ENCODE results near the gene LRRC38.

Gene LRRC38

DNA sequence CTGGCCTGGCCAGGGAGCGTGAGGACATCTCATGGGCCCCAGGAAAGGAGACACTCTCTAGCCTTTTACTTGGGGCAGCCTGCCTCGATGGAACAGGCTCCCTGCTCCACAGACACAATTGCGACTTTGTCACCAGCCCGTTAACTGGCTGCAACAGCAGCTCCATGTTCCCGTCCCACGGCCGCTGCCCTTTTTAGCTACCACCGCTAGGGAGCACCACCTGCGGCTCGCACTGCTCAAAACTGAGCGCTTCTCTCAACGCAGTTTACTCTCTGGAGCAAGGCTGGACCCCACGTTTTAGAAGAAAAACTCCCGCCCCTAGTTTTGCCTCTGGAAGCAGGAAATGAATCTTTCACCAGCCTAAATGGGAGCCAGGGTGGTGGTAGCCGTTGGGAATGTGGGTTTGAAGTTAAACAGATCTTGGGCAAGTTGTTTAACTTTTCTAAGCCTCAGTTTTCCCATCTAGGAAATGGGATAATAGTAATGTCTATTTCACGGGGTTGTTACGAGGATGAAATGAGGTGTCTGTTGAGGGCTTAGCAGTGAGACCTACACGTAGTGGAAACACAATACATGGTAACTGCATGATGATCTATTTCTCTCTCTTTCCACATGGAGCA is 3.5 kb upstream of the LRRC38 start:
- TF ChIP-seq CTCF (IDR thresholded peaks at IDR 0.05) = no peak
- no peaks in the 10 kb centered on the region for H3K36me3 ChIP-seq
- intact Hi-C loops (cut with DNase I; ENCODE audit: low total_unique reads) = no loop called here
- peaks cover 0 to 84% of the 10 kb centered on the region in 2 donors for H3K27me3 ChIP-seq
- H3K27ac ChIP-seq = no peak overlapping the region
- no peak overlapping the region for H3K4me3 ChIP-seq
- DNase-seq = no peak
- peaks cover 0 to 14% (median 0%) of the 10 kb centered on the region in 4 donors for H3K4me1 ChIP-seq
- no peaks in the 10 kb centered on the region for H3K9me3 ChIP-seq

- TF ChIP-seq CTCF (IDR thresholded peaks at IDR 0.05) = no peak
- Histone ChIP-seq H3K9me3 (no peaks in the 10 kb centered on the region), H3K4me3 (no peak overlapping the region), H3K27me3 (peaks cover 0 to 84% of the 10 kb centered on the region in 2 donors), H3K36me3 (no peaks in the 10 kb centered on the region), H3K4me1 (peaks cover 0 to 14% (median 0%) of the 10 kb centered on the region in 4 donors), H3K27ac (no peak overlapping the region)
- intact Hi-C loops (cut with DNase I; ENCODE audit: low total_unique reads) = no loop called here
- DNase-seq = no peak
Measured at GRCh38 chr1:13516606-13517005, 2.8 kb upstream of the LRRC38 start.

DNA sequence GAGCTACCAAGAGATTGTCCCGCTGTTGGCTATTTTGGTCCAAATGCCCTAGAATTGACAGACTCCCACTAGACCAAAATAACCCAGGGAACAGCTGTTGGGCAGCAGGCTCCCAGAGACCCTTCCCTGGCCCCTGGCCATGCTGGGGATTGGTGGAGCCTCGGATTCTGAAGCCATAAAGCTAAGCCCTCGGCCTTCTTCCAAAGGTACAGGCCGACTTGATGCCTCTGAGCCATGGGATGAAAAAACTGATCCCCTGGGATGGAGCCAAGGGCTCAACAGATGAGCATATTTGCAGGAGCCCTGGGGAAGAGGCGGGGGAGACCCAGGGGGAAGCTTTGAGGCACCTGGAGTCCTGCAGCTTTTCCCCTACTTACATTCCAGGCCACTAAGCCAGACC is 1.0 kb upstream of the LRRC38 start:
- Histone ChIP-seq H3K36me3 (no peaks in the 10 kb centered on the region), H3K4me3 (no peak overlapping the region), H3K27me3 (peaks cover 0 to 88% of the 10 kb centered on the region in 2 donors), H3K9me3 (no peaks in the 10 kb centered on the region), H3K27ac (no peak overlapping the region), H3K4me1 (peaks cover 0 to 14% (median 0%) of the 10 kb centered on the region in 4 donors)
- DNase-seq = no peak
- no peak for TF ChIP-seq CTCF (IDR thresholded peaks at IDR 0.05)
- intact Hi-C loops (cut with DNase I; ENCODE audit: low total_unique reads) = no loop called here

DNA sequence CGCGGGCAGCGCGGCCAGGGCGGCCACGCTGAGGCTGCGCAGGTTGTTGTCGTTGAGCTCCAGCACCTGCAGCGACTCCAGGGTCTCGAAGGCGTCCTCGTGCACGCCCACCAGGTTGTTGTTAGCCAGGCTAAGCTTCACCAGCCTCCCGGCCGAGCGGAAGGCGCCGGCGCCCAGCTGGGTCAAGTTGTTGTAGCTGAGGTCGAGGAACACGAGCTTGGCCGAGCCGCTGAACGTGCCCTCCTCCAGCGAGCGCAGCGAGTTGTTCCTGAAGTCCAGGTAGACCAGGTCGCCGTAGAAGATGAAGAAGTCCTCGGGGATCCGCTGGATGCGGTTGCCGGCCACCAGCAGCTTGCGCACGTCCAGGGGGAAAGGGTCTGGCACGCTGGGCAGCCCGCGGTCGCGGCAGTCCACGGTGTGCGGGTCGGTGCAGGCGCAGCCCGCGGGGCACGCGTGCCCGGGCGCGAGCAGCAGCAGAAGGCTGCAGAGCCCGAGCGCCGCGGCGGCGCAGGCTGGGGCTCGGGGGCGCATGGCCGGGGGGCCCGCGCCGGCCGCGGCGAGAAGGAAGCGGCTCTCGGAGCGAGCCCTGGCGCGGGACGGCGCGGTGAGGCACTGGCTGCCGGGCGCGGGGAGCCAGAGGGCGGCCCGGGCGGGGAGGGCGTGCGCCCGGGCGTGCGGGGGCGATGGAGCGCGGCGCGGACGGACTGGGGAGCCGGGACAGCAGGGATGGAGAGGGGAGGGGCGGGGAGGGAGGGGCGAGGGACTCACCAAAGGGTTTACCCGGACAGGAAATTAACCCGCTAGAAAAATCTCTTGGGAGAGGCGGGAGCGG is 524 bp downstream of the LRRC38 start:
- peaks cover 0 to 14% (median 0%) of the 10 kb centered on the region in 4 donors for H3K4me1 ChIP-seq
- H3K27ac ChIP-seq = no peak overlapping the region
- H3K36me3 ChIP-seq = no peaks in the 10 kb centered on the region
- DNase-seq = no peak
- no peak for TF ChIP-seq CTCF (IDR thresholded peaks at IDR 0.05)
- intact Hi-C loops (cut with DNase I; ENCODE audit: low total_unique reads) = no loop called here
- H3K9me3 ChIP-seq = no peaks in the 10 kb centered on the region
- H3K27me3 ChIP-seq = peaks cover 0 to 89% of the 10 kb centered on the region in 2 donors
- H3K4me3 ChIP-seq = no peak overlapping the region

DNA sequence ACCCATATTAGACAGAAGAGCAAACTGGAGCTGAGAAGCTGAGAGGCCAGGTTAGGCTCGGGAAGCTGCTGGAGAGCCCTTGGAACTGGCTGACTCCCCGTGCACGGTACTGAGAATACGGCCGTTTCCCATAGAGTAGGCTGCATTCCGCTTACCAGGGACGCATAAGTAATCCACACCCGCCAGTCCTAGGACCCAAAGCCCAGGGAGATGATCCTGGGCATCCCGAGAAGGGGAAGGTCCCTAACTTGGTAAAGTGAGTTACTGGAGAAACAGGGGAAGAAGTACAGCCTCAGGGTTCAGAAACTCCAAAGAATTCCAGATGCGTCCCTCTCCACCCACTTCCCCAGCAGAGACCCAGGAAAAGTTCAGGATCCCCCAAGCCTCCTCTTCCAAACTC is 1.3 kb downstream of the LRRC38 start:
- Histone ChIP-seq H3K27me3 (peaks cover 0 to 85% of the 10 kb centered on the region in 2 donors), H3K4me3 (no peak overlapping the region), H3K9me3 (no peaks in the 10 kb centered on the region), H3K27ac (no peak overlapping the region), H3K36me3 (no peaks in the 10 kb centered on the region), H3K4me1 (peaks cover 0 to 14% (median 0%) of the 10 kb centered on the region in 4 donors)
- intact Hi-C loops (cut with DNase I; ENCODE audit: low total_unique reads) = no loop called here
- no peak for DNase-seq
- TF ChIP-seq CTCF (IDR thresholded peaks at IDR 0.05) = no peak
